Mesothelial cell of epicardium (in vitro differentiated cells): ENCODE results near the gene CRADD. TPM values are rescaled to one million over a fixed set of nuclear protein-coding genes. Genes with fewer than 3 reads are reported as not detected.

ENCODE experiments used
- DNase-seq, 2 experiments: peaks; one replicate each; pipeline ENCODE4 v3.0.0; 2021; ENCODE audit warnings: low spot score in 2 of 2; ENCODE audit not compliant: unreplicated experiment in 2 of 2
- H3K27ac Mint-ChIP-seq: 2 replicates; pipeline ENCODE4 v1.8.0; 2021; ENCODE audit warnings: mixed read lengths
- H3K27me3 Mint-ChIP-seq: 2 replicates; pipeline ENCODE4 v1.8.0; 2021; ENCODE audit warnings: low read depth, mixed read lengths
- H3K36me3 Mint-ChIP-seq: 2 replicates; pipeline ENCODE4 v1.8.0; 2021; ENCODE audit warnings: mixed read lengths
- H3K4me1 Mint-ChIP-seq: 2 replicates; pipeline ENCODE4 v1.8.0; 2021; ENCODE audit warnings: mixed read lengths
- H3K4me3 Mint-ChIP-seq: 2 replicates; pipeline ENCODE4 v1.8.0; 2021; ENCODE audit warnings: mild to moderate bottlenecking, moderate library complexity, mixed read lengths
- H3K9me3 Mint-ChIP-seq: 2 replicates; pipeline ENCODE4 v1.8.0; 2021; ENCODE audit warnings: mixed read lengths
- total RNA-seq: library from RNA; stranded (reverse); gene quantifications from 3 replicates; pipeline ENCODE4 v1.2.1, GENCODE V29; 2021
- TF ChIP-seq, protein P1 (sequence below): fragments of 200-600 bp; sonication (generic); IDR thresholded peaks from one replicate; pipeline ENCODE4 v1.5.0; 2021; ENCODE audit warnings: antibody characterized with exemption; ENCODE audit not compliant: unreplicated experiment

The CRADD gene
- total RNA-seq, 1 donor from 2014 or later: 6.6 TPM

DNA sequence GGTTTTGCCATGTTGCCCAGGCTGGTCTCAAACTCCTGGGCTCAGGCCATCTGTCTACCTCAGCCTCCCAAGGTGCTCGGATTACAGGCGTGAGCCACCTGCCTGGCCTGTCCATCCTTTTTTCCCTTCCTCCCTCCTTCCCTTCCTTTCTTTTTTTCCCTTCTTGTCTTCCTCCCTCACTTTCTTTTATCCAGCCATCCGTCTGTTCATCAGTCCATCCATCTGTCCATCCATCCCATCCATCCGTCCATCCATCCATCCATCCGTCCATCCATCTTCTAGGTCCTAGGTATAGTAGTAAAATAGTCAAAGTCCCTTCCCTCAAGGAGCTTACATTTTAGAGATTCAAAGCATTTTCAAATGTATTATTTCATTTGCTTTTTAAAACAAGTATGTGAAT is 56.8 kb downstream of the CRADD start:
- Mint-ChIP-seq H3K36me3 (no peaks in the 10 kb centered on the region), H3K9me3 (no peaks in the 10 kb centered on the region), H3K27ac (no peak overlapping the region), H3K4me1 (no peaks in the 10 kb centered on the region), H3K27me3 (no peaks in the 10 kb centered on the region), H3K4me3 (no peak overlapping the region)
- no peak for DNase-seq
- TF ChIP-seq, protein P1, sequence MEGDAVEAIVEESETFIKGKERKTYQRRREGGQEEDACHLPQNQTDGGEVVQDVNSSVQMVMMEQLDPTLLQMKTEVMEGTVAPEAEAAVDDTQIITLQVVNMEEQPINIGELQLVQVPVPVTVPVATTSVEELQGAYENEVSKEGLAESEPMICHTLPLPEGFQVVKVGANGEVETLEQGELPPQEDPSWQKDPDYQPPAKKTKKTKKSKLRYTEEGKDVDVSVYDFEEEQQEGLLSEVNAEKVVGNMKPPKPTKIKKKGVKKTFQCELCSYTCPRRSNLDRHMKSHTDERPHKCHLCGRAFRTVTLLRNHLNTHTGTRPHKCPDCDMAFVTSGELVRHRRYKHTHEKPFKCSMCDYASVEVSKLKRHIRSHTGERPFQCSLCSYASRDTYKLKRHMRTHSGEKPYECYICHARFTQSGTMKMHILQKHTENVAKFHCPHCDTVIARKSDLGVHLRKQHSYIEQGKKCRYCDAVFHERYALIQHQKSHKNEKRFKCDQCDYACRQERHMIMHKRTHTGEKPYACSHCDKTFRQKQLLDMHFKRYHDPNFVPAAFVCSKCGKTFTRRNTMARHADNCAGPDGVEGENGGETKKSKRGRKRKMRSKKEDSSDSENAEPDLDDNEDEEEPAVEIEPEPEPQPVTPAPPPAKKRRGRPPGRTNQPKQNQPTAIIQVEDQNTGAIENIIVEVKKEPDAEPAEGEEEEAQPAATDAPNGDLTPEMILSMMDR: no peak

DNA sequence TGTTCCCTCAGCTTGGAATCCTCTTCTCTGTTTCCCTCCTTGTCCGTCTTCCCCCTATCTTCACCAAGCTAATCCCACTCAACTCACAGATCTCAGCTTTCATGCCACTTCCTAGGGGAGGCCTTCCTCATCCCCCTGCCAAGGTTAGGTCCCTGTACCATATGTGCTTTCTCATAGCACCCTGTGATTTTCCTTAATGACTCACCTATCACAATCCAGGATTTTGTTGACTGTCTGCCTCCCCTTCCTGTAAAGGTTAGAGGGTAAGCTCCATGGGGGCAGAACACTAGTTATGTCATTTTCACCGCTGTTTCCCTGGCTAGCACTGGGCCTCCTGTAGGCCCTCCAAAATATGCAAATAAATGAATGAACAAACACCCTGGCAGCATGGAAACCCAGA is 57.6 kb downstream of the CRADD start:
- Mint-ChIP-seq H3K27me3 (no peaks in the 10 kb centered on the region), H3K27ac (no peak overlapping the region), H3K4me1 (no peaks in the 10 kb centered on the region), H3K9me3 (no peaks in the 10 kb centered on the region), H3K4me3 (no peak overlapping the region), H3K36me3 (no peaks in the 10 kb centered on the region)
- DNase-seq: no peak
- TF ChIP-seq, protein P1: no peak

DNA sequence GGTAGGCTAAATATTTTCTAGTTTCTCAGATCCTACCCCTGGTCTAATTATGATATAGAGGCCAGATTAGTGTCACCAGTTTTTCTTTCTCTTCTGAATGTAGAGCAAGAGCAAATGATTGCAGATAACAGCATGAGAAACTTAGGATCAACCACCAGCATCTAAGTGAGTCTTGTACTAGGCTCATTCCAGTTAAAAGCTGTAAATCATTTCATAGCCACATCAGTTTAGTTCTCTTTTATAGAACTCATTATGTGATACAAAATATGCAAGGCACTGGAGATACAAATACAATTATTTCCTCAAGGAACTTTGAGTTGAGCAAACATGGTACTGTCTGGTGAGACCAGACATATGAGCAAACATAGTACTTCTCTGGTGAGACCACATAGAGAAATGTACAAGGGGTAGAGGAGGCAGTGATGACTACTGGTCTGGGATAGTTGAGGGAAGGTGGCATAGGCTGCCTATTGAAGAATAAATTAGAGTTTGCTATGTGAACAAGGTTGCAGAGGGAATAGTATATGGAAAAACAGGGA is 59.5 kb downstream of the CRADD start:
- TF ChIP-seq, protein P1: no peak
- H3K27me3 Mint-ChIP-seq: no peaks in the 10 kb centered on the region
- DNase-seq: no peak
- H3K27ac Mint-ChIP-seq: no peak overlapping the region
- no peaks in the 10 kb centered on the region for H3K36me3 Mint-ChIP-seq
- H3K4me1 Mint-ChIP-seq: peaks cover 10% of the 10 kb centered on the region
- H3K9me3 Mint-ChIP-seq: no peaks in the 10 kb centered on the region
- H3K4me3 Mint-ChIP-seq: no peak overlapping the region

DNA sequence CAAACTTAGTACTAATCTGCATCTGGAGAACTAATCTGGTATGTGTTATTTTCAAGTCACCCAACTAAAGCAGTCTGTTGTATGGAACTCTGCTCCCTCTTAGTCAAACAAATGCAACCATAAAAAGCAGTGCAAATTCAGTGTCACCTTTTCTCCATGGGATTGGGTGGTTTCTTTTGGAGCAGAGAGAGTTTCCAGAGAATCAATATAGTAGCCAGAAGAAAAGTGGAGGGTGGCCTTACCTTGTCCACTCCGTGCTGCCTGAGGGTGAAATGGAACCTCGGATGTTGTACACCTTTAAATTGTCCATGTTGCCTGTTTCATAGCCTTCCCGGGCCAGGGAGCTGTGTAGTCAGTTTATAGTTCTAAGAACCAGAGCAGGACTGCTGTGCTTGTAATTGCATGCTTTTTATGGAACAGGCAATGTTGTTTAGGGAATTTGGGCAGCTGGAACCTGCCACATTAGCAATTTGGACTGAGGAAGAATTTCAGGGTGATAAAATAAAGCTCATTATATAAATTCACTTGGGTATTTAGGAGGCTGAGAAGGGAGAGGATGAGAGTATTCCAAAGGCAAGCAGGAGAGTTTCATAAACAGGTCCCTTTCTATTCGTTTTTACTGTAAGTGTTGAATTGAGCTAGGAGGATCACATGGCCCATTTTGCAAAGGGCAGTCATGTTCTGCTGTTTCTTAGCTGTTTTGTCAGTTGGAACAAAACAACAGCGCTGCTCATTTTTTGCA is 60.5 kb downstream of the CRADD start:
- peaks cover 17% of the 10 kb centered on the region for H3K4me1 Mint-ChIP-seq
- TF ChIP-seq, protein P1: no peak
- H3K9me3 Mint-ChIP-seq: no peaks in the 10 kb centered on the region
- no peak for DNase-seq
- no peaks in the 10 kb centered on the region for H3K27me3 Mint-ChIP-seq
- no peaks in the 10 kb centered on the region for H3K36me3 Mint-ChIP-seq
- no peak overlapping the region for H3K4me3 Mint-ChIP-seq
- no peak overlapping the region for H3K27ac Mint-ChIP-seq

DNA sequence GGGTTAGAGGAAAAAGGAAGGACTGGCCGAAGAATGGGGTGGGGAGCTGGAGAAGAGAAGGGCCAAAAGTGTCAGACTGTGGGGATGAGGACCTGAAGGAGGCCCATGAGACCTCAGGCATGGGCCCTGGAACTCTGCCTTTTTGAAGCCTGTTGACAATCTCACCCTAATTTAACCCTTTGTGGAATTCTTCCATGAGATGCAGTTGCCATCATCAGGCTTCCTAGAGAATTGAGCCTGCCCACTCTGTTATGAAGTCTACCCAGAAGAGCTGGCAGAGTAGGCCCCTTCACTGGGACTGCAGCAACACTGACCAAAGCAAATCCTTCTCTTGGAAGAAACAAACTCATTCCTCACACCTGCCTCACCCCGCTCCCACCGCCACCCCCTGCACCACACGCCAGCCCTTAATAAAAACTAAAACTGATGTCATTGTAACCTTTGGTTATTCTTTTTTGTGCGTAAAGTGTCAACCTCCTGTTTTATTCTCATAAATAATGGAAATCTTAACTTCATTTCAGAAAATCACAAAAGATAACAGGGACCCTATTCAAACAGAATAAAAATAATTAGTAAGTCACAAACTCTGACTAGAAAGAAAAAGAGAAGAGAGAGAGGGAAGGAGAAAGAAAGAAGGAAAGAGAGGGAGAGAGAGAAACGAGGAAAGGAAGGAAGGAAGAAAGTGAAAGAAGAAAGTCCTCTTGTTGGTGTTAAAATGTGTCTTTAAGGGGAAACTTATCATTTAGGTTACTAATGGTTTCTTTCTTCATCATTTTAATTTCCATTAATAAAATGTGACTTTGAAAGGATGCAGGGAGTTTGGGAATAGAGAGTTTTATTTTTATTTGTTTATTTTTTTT is 61.3 kb downstream of the CRADD start:
- Mint-ChIP-seq H3K4me1 (peaks cover 21% of the 10 kb centered on the region), H3K36me3 (no peaks in the 10 kb centered on the region), H3K27ac (no peak overlapping the region), H3K4me3 (no peak overlapping the region), H3K27me3 (no peaks in the 10 kb centered on the region), H3K9me3 (no peaks in the 10 kb centered on the region)
- TF ChIP-seq, protein P1: no peak
- DNase-seq: no peak
